Liver (tissue), 9 donors: ENCODE results near the gene FGD6. TPM values are rescaled to one million over a fixed set of nuclear protein-coding genes. Genes with fewer than 3 reads are reported as not detected.

ENCODE experiments used
- DNase-seq: peaks from one replicate; pipeline ENCODE4 v3.0.0-alpha.2; 2017; ENCODE audit warnings: low spot score
- H3K27ac ChIP-seq, 2 donors: one replicate each; pipeline ENCODE4 v1.7.0; 2013; ENCODE audit warnings: inconsistent platforms in 2 of 2, low read length in 2 of 2, control low read depth in 1 of 2, low read depth in 1 of 2, mild to moderate bottlenecking in 1 of 2
- H3K27me3 ChIP-seq, 4 donors: one replicate each; pipeline versions ENCODE4 v1.6.1 to v1.7.0; 2013; ENCODE audit warnings: low read length in 3 of 4, inconsistent platforms in 1 of 4, mild to moderate bottlenecking in 1 of 4, moderate library complexity in 1 of 4; ENCODE audit not compliant: control insufficient read depth in 4 of 4, insufficient read depth in 4 of 4
- H3K36me3 ChIP-seq, 4 donors: one replicate each; pipeline versions ENCODE4 v1.6.1 to v1.7.0; 2013; ENCODE audit warnings: low read length in 3 of 4, mild to moderate bottlenecking in 3 of 4, low read depth in 1 of 4, moderate library complexity in 1 of 4; ENCODE audit not compliant: control insufficient read depth in 4 of 4, insufficient read depth in 3 of 4
- H3K4me1 ChIP-seq, 4 donors: one replicate each; pipeline versions ENCODE4 v1.6.1 to v1.7.0; 2013; ENCODE audit warnings: low read length in 3 of 4, mild to moderate bottlenecking in 3 of 4, moderate library complexity in 1 of 4; ENCODE audit not compliant: control insufficient read depth in 4 of 4, insufficient read depth in 4 of 4
- H3K4me3 ChIP-seq, 3 donors: one replicate each; pipeline versions ENCODE4 v1.6.1 to v1.7.0; 2013; ENCODE audit warnings: low read length in 3 of 3, control low read depth in 1 of 3, low read depth in 1 of 3, mild to moderate bottlenecking in 1 of 3
- H3K9ac ChIP-seq, 2 donors: one replicate each; pipeline ENCODE4 v1.7.0; 2013; ENCODE audit warnings: low read length in 2 of 2, mild to moderate bottlenecking in 2 of 2, moderate library complexity in 2 of 2, control low read depth in 1 of 2, low read depth in 1 of 2
- H3K9me3 ChIP-seq, 4 donors: one replicate each; pipeline versions ENCODE4 v1.6.1 to v1.7.0; 2013; ENCODE audit warnings: low read length in 3 of 4; ENCODE audit not compliant: control insufficient read depth in 4 of 4
- EGR1 ChIP-seq, 2 donors: IDR thresholded peaks; 2 replicates each; pipeline ENCODE4 v1.6.1; 2016 to 2018; ENCODE audit warnings: antibody characterized with exemption in 2 of 2, low read depth in 2 of 2
- FOXA1 ChIP-seq: IDR thresholded peaks from 2 replicates; pipeline ENCODE4 v1.6.1; 2016; ENCODE audit warnings: antibody characterized with exemption
- FOXA2 ChIP-seq: IDR thresholded peaks from 2 replicates; pipeline ENCODE4 v1.6.1; 2016; ENCODE audit warnings: antibody characterized with exemption
- GABPA ChIP-seq, 2 donors: IDR thresholded peaks in 1 of 2; conservative IDR thresholded peaks in 1 of 2; 2 replicates each; pipeline ENCODE4 v1.6.1; 2016; ENCODE audit warnings: antibody characterized with exemption in 2 of 2, mild to moderate bottlenecking in 1 of 2, moderate library complexity in 1 of 2
- HNF4A ChIP-seq, 2 donors: conservative IDR thresholded peaks; 2 replicates each; pipeline ENCODE4 v1.6.1; 2016; ENCODE audit warnings: antibody characterized with exemption in 2 of 2, mild to moderate bottlenecking in 2 of 2
- JUND ChIP-seq, 2 donors: IDR thresholded peaks; 2 replicates each; pipeline ENCODE4 v1.6.1; 2016; ENCODE audit warnings: antibody characterized with exemption in 2 of 2
- NR2F2 ChIP-seq: IDR thresholded peaks from 2 replicates; pipeline ENCODE4 v1.6.1; 2016; ENCODE audit warnings: antibody characterized with exemption
- RAD21 ChIP-seq, 2 donors: IDR thresholded peaks; 2 replicates each; pipeline ENCODE4 v1.6.1; 2016; ENCODE audit warnings: antibody characterized with exemption in 2 of 2, mild to moderate bottlenecking in 2 of 2
- RXRA ChIP-seq, 2 donors: IDR thresholded peaks; 2 replicates each; pipeline ENCODE4 v1.6.1; 2017 to 2018; ENCODE audit warnings: antibody characterized with exemption in 2 of 2, mild to moderate bottlenecking in 1 of 2
- SP1 ChIP-seq: IDR thresholded peaks from 2 replicates; pipeline ENCODE4 v1.6.1; 2018; ENCODE audit warnings: antibody characterized with exemption, mild to moderate bottlenecking
- TAF1 ChIP-seq: conservative IDR thresholded peaks from 2 replicates; pipeline ENCODE4 v1.6.1; 2016; ENCODE audit warnings: antibody characterized with exemption, mild to moderate bottlenecking
- YY1 ChIP-seq: IDR thresholded peaks from 2 replicates; pipeline ENCODE4 v1.6.1; 2016; ENCODE audit warnings: antibody characterized with exemption, mild to moderate bottlenecking
- WGBS: extraction: QIAGEN DNeasy Blood & Tissue Kit; methylation state at CpG from one replicate; pipeline ENCODE4 v1.1.7; 2013; 5-methylcytosine and 5-hydroxymethylcytosine counted together
- polyA plus RNA-seq, 2 donors: library from polyadenylated mRNA; stranded (reverse) in 1 of 2; unstranded in 1 of 2; fragments of 200-250 nt in 1 of 2; fragments of >200 nt in 1 of 2; fragmentation: Nextera tagmentation in 1 of 2; extraction: Ambion mirVana in 1 of 2; gene quantifications; one replicate each; pipeline versions ENCODE4 v1.2.1 to v1.2.3, GENCODE V29; 2013 to 2015
- total RNA-seq, 2 donors: library from RNA; depleted of rRNA; stranded (reverse); fragments of >200 nt; gene quantifications; one replicate each; pipeline ENCODE4 v1.2.3, GENCODE V29; 2014
- TF ChIP-seq, protein P1 (sequence below): IDR thresholded peaks from 2 replicates; pipeline ENCODE4 v1.6.1; 2016; ENCODE audit warnings: antibody characterized with exemption
- TF ChIP-seq, protein P2 (sequence below): fragments of 150-350 bp; IDR thresholded peaks from 2 replicates; pipeline ENCODE4 v1.5.1; 2017; ENCODE audit warnings: improper control_type of control experiment, low read depth, low read length; ENCODE audit not compliant: missing input control
- TF ChIP-seq, protein P3 (sequence below): IDR thresholded peaks from 2 replicates; pipeline ENCODE4 v1.6.1; 2016; ENCODE audit warnings: antibody characterized with exemption
- TF ChIP-seq, protein P4 (sequence below): IDR thresholded peaks from 2 replicates; pipeline ENCODE4 v1.6.1; 2016; ENCODE audit warnings: antibody characterized with exemption
- donor health status: healthy.
- donor health status: healthy.
- donor health status: healthy.
- donor health status: healthy.
- donor health status: healthy.

FGD6 gene
- total and polyA plus RNA-seq, 4 donors = 0.54 to 6.9 (median 2.4) TPM

DNA sequence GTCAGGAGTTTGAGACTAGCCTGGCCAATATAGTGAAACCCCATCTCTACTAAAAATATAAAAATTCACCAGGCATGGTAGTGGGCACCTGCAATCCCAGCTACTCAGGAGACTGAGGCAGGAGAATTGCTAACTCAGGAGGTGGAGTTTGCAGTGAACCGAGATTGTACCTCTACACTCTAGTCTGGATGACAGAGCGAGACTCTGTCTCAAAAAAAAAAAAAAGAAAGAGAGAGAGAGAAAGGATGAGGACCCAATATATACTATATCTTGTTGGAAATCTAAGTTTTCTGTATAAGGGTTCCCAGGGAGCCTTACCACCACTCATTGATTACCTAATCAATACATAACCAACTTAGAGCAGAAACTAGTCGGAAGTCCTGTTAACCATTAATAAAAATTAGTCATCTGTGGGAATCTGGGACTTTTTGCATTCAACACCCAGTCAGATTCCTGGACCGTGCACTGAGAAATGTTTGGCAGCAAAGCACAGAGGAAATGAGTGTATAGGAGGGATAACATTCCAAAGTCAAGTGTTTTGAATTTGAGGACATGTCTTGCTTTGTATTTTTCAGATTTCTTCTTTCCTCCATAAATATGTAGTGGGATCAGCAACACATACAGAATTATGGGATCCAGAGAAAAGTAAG is 99.0 kb downstream of the FGD6 start (continued):
- TF ChIP-seq, protein P1, sequence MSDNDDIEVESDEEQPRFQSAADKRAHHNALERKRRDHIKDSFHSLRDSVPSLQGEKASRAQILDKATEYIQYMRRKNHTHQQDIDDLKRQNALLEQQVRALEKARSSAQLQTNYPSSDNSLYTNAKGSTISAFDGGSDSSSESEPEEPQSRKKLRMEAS = no peak
- TF ChIP-seq YY1 (no peak), JUND (IDR thresholded peaks at IDR 0.05) (no peak)

DNA sequence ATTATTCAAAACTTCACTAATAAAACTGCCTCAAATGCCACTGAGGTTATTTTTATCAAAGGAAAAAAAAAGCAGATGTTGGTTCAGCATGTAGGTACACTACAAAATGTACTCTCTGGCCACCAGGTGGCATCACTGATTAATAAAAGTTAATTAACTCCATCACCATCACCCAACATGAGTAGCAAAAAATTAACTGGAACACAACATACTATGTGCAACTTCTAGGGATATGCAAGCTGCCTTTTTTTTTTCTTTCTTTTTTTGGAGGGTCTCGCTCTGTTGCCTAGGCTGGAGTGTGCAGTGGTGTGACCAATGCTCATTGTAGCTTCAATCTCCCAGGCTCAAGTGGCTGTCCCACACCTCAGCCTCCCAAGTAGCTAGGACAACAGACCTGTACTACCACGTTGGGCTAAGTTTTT is 100.1 kb downstream of the FGD6 start:
- 38% methylated on average over 2 of the region's 2 CpGs for WGBS
- Histone ChIP-seq H3K4me3 (no peak overlapping the region), H3K9me3 (no peaks in the 10 kb centered on the region), H3K27me3 (no peaks in the 10 kb centered on the region), H3K27ac (no peak overlapping the region), H3K36me3 (peaks cover 0 to 4% (median 0%) of the 10 kb centered on the region in 4 donors), H3K4me1 (peaks cover 0 to 11% (median 8%) of the 10 kb centered on the region in 4 donors), H3K9ac (no peak overlapping the region)
- peak; percentile 52 for DNase-seq
- TF ChIP-seq NR2F2 (no peak), RAD21 (IDR thresholded peaks at IDR 0.05) (peak; percentile 94 to 95), FOXA1 (no peak)
- TF ChIP-seq, protein P2, sequence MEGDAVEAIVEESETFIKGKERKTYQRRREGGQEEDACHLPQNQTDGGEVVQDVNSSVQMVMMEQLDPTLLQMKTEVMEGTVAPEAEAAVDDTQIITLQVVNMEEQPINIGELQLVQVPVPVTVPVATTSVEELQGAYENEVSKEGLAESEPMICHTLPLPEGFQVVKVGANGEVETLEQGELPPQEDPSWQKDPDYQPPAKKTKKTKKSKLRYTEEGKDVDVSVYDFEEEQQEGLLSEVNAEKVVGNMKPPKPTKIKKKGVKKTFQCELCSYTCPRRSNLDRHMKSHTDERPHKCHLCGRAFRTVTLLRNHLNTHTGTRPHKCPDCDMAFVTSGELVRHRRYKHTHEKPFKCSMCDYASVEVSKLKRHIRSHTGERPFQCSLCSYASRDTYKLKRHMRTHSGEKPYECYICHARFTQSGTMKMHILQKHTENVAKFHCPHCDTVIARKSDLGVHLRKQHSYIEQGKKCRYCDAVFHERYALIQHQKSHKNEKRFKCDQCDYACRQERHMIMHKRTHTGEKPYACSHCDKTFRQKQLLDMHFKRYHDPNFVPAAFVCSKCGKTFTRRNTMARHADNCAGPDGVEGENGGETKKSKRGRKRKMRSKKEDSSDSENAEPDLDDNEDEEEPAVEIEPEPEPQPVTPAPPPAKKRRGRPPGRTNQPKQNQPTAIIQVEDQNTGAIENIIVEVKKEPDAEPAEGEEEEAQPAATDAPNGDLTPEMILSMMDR = peak; percentile 83

DNA sequence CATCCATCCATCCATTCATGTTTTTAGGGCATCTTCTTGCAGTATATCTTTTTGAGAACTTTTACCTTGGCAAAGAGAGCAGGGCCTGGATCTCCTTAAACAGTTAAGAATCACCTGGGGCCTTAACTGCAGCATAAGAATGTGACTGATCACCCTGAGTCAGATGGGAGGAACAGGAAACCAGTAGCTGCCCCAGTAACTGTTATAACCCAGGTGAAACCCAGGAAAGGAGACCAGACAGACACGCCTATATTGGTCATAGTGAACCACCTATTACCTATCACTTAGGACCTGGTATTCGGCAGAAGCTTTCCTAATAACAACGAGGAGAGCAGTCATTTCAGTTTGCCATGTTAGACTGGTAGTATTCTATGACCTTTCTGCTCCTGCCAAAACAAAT is 100.5 kb downstream of the FGD6 start:
- WGBS = 72% methylated on average over 3 of the region's 3 CpGs
- H3K27ac ChIP-seq = no peak overlapping the region
- no peak overlapping the region for H3K4me3 ChIP-seq
- peaks cover 0 to 11% (median 8%) of the 10 kb centered on the region in 4 donors for H3K4me1 ChIP-seq
- no peak overlapping the region for H3K9ac ChIP-seq
- DNase-seq = no peak
- H3K9me3 ChIP-seq = no peaks in the 10 kb centered on the region
- H3K36me3 ChIP-seq = peaks cover 0 to 4% (median 0%) of the 10 kb centered on the region in 4 donors
- no peaks in the 10 kb centered on the region for H3K27me3 ChIP-seq
- TF ChIP-seq, protein P1 = no peak
- TF ChIP-seq FOXA1 = no peak
- TF ChIP-seq YY1 = no peak
- no peak for TF ChIP-seq RAD21 (IDR thresholded peaks at IDR 0.05)
- no peak for TF ChIP-seq FOXA2
- TF ChIP-seq, protein P2 = no peak
- no peak for TF ChIP-seq SP1
- TF ChIP-seq, protein P3, sequence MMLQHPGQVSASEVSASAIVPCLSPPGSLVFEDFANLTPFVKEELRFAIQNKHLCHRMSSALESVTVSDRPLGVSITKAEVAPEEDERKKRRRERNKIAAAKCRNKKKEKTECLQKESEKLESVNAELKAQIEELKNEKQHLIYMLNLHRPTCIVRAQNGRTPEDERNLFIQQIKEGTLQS = no peak
- no peak for TF ChIP-seq EGR1 (IDR thresholded peaks at IDR 0.05; ENCODE audit: low read depth in 2 of 2)
- TF ChIP-seq TAF1 = no peak
- TF ChIP-seq GABPA (IDR thresholded peaks at IDR 0.05 in 1 of 2, conservative IDR thresholded peaks at IDR 0.05 in 1 of 2) = no peak
- TF ChIP-seq, protein P4, sequence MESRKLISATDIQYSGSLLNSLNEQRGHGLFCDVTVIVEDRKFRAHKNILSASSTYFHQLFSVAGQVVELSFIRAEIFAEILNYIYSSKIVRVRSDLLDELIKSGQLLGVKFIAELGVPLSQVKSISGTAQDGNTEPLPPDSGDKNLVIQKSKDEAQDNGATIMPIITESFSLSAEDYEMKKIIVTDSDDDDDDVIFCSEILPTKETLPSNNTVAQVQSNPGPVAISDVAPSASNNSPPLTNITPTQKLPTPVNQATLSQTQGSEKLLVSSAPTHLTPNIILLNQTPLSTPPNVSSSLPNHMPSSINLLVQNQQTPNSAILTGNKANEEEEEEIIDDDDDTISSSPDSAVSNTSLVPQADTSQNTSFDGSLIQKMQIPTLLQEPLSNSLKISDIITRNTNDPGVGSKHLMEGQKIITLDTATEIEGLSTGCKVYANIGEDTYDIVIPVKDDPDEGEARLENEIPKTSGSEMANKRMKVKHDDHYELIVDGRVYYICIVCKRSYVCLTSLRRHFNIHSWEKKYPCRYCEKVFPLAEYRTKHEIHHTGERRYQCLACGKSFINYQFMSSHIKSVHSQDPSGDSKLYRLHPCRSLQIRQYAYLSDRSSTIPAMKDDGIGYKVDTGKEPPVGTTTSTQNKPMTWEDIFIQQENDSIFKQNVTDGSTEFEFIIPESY = no peak
- TF ChIP-seq RXRA (IDR thresholded peaks at IDR 0.05) = no peak
- no peak for TF ChIP-seq HNF4A (conservative IDR thresholded peaks at IDR 0.05)
